K562 (cell line): ENCODE data around the gene BFSP2. TPM values are rescaled to one million over a fixed set of nuclear protein-coding genes. Genes with fewer than 3 reads are reported as not detected.

ENCODE experiments used
- ATAC-seq: fragments of 200-7000 bp; cut with Tn5 transposase; 3 replicates; pipeline ENCODE4 v1.9.1; 2020; ENCODE audit warnings: moderate library complexity
- BruUV-seq: library from RNA; stranded (reverse); fragments of 400-500 nt; replicated peaks from 2 replicates; lab custom pipeline; 2021; lab: Mats Ljungman, UMichigan
- CTCF ChIA-PET: fragments of 300-600 bp; formaldehyde crosslinking; extraction: SDS; loops from one replicate; lab custom pipeline; 2021; ENCODE audit warnings: low intra/inter-chr PET ratio; lab: Yijun Ruan, JAX
- POLR2A ChIA-PET: fragments of 300-600, 350-650 bp; sonication (Branson Sonifier 250); formaldehyde crosslinking; extraction: SDS; loops from one replicate; lab custom pipeline; 2021; ENCODE audit warnings: antibody characterized with exemption, inconsistent platforms; lab: Yijun Ruan, JAX
- DNase-seq, 4 experiments: peaks; one replicate each; pipeline versions ENCODE4 v3.0.0 to v3.0.0-alpha.2; 2011 to 2018; ENCODE audit warnings: low spot score in 3 of 4, mixed read lengths in 3 of 4; ENCODE audit errors: extremely low read depth in 1 of 4
- FAIRE-seq: peaks from 2 replicates; lab custom pipeline; 2011; peaks lifted over from hg19 to GRCh38; lab: Jason Lieb, UNC
- H2AFZ ChIP-seq: 2 replicates; pipeline ENCODE4 v1.6.0; 2011; ENCODE audit warnings: low read depth, low read length, control low read depth, inconsistent platforms
- H3K27ac ChIP-seq: fragments of 200-600 bp; 3 replicates; pipeline ENCODE4 v1.8.0; 2011; ENCODE audit warnings: low read depth, mild to moderate bottlenecking, control low read depth, inconsistent platforms, low read length, moderate library complexity, mixed read lengths; ENCODE audit errors: extremely low read depth
- H3K27me3 ChIP-seq, 2 experiments: fragments of 300-600 bp in 1 of 2; 2 replicates in 1 of 2; 3 replicates in 1 of 2; pipeline versions ENCODE4 v1.6.0 to v1.8.0; 2011; ENCODE audit warnings: inconsistent platforms in 2 of 2, low read length in 2 of 2, mild to moderate bottlenecking in 1 of 2, mixed read lengths in 1 of 2, moderate library complexity in 1 of 2; ENCODE audit not compliant: control insufficient read depth in 2 of 2, insufficient read depth in 2 of 2
- H3K36me3 ChIP-seq: fragments of 300-600 bp; 3 replicates; pipeline ENCODE4 v1.8.0; 2011; ENCODE audit warnings: mild to moderate bottlenecking, low read length, inconsistent platforms; ENCODE audit not compliant: control insufficient read depth, insufficient read depth
- H3K4me1 ChIP-seq, 2 experiments: fragments of 200-600 bp in 1 of 2; replicated peaks in 1 of 2; 2 replicates in 1 of 2; 3 replicates in 1 of 2; pipeline versions ENCODE4 v1.5.1 to v1.8.0; 2011; ENCODE audit warnings: inconsistent platforms in 2 of 2, low read length in 2 of 2, mild to moderate bottlenecking in 1 of 2, mixed read lengths in 1 of 2, moderate library complexity in 1 of 2; ENCODE audit not compliant: control insufficient read depth in 2 of 2, insufficient read depth in 2 of 2
- H3K4me2 ChIP-seq: 2 replicates; pipeline ENCODE4 v1.6.1; 2011; ENCODE audit warnings: low read length, control low read depth, inconsistent platforms, mixed read lengths; ENCODE audit not compliant: insufficient read depth
- H3K4me3 ChIP-seq: fragments of 200-600 bp; sonication (generic), shearing (Covaris generic); 2 replicates; pipeline ENCODE4 v1.5.1; 2016; ENCODE audit warnings: control low read depth, inconsistent platforms
- H3K79me2 ChIP-seq: fragments of 200-600 bp; 3 replicates; pipeline ENCODE4 v1.8.0; 2011; ENCODE audit warnings: low read length, inconsistent platforms; ENCODE audit not compliant: control insufficient read depth, insufficient read depth
- H3K9ac ChIP-seq, 2 experiments: 2 replicates each; pipeline versions ENCODE4 v1.6.0 to v1.6.1; 2011; ENCODE audit warnings: low read depth in 2 of 2, low read length in 2 of 2, control low read depth in 1 of 2, inconsistent platforms in 1 of 2, mild to moderate bottlenecking in 1 of 2, mixed read lengths in 1 of 2; ENCODE audit not compliant: insufficient read depth in 1 of 2
- H3K9me1 ChIP-seq: one replicate; pipeline ENCODE4 v1.6.0; 2011; ENCODE audit warnings: inconsistent platforms, mild to moderate bottlenecking, low read length, moderate library complexity; ENCODE audit not compliant: control insufficient read depth, insufficient read depth
- H3K9me3 ChIP-seq: replicated peaks from 2 replicates; pipeline ENCODE4 v1.5.1; 2011; ENCODE audit warnings: low read depth, low read length, inconsistent platforms; ENCODE audit not compliant: control insufficient read depth, insufficient read depth
- H4K20me1 ChIP-seq: replicated peaks from 2 replicates; pipeline ENCODE4 v1.6.1; 2011; ENCODE audit warnings: low read length, inconsistent platforms, mixed read lengths; ENCODE audit not compliant: control insufficient read depth, insufficient read depth
- BACH1 ChIP-seq: fragments of 200-800 bp; sonication (Bioruptor generic); IDR thresholded peaks from 2 replicates; pipeline ENCODE4 v1.6.1; 2016; ENCODE audit warnings: missing genetic modification characterization, missing compliant biosample characterization
- E2F1 ChIP-seq: sonication (generic); formaldehyde crosslinking; IDR thresholded peaks from 2 replicates; pipeline ENCODE4 v1.8.1; 2023; ENCODE audit warnings: mild to moderate bottlenecking, missing genetic modification reagents, moderate library complexity
- HNRNPH1 ChIP-seq: fragments of 200-400 bp; formaldehyde crosslinking; optimal IDR thresholded peaks from 2 replicates; pipeline ENCODE3; 2017; ENCODE audit warnings: low read depth, mild to moderate bottlenecking, low read length, moderate library complexity
- KDM5B ChIP-seq: fragments of 200-600 bp; sonication (generic); IDR thresholded peaks from 2 replicates; pipeline ENCODE4 v1.6.1; 2012; ENCODE audit warnings: low read depth, mild to moderate bottlenecking, moderate library complexity, low read length, control low read depth, inconsistent platforms; ENCODE audit not compliant: insufficient replicate concordance
- KLF10 ChIP-seq: fragments of 250-450 bp; sonication (Bioruptor Pico); IDR thresholded peaks from 2 replicates; pipeline ENCODE4 v1.6.1; 2021; ENCODE audit warnings: matching md5 sums
- KLF13 ChIP-seq: fragments of 450-650 bp; IDR thresholded peaks from 2 replicates; pipeline ENCODE4 v1.6.1; 2016; ENCODE audit warnings: missing genetic modification characterization, low read depth, mild to moderate bottlenecking, missing compliant biosample characterization, moderate library complexity, borderline replicate concordance
- MTA1 ChIP-seq: fragments of 450-650 bp; IDR thresholded peaks from 2 replicates; pipeline ENCODE4 v1.6.1; 2017; ENCODE audit warnings: borderline replicate concordance
- OTX1 ChIP-seq: fragments of 450-650 bp; formaldehyde crosslinking; IDR thresholded peaks from 2 replicates; pipeline ENCODE4 v1.4.0; 2022; ENCODE audit warnings: mild to moderate bottlenecking
- TCFL5 ChIP-seq: fragments of 250-450 bp; sonication (Bioruptor Pico); conservative IDR thresholded peaks from 2 replicates; pipeline ENCODE4 v1.6.1; 2021; ENCODE audit warnings: mild to moderate bottlenecking, moderate library complexity, matching md5 sums
- XRCC3 ChIP-seq: fragments of 450-650 bp; IDR thresholded peaks from 2 replicates; pipeline ENCODE4 v1.6.1; 2017; ENCODE audit warnings: mild to moderate bottlenecking, moderate library complexity
- ZBTB1 ChIP-seq: sonication (generic); formaldehyde crosslinking; IDR thresholded peaks from 2 replicates; pipeline ENCODE4 v1.8.1; 2023; ENCODE audit warnings: missing genetic modification reagents, low read depth, mild to moderate bottlenecking, borderline replicate concordance
- ZNF143 ChIP-seq: sonication (generic); formaldehyde crosslinking; IDR thresholded peaks from 2 replicates; pipeline ENCODE4 v1.9.0; 2022; ENCODE audit warnings: mild to moderate bottlenecking, missing genetic modification reagents
- ZNF507 ChIP-seq: conservative IDR thresholded peaks from 2 replicates; pipeline ENCODE4 v1.6.1; 2017; ENCODE audit warnings: missing genetic modification characterization, missing compliant biosample characterization
- ZNF584 ChIP-seq: fragments of 200-800 bp; sonication (Bioruptor generic); IDR thresholded peaks from 2 replicates; pipeline ENCODE4 v1.6.1; 2016; ENCODE audit warnings: low read depth, mild to moderate bottlenecking, missing genetic modification characterization, missing compliant biosample characterization
- ZNF695 ChIP-seq: fragments of 450-650 bp; formaldehyde crosslinking; IDR thresholded peaks from 2 replicates; pipeline ENCODE4 v1.4.0; 2020; ENCODE audit warnings: mild to moderate bottlenecking, moderate library complexity
- WGBS: fragments of 100-300 bp; shearing (Covaris generic); methylation state at CpG from one replicate; pipeline ENCODE4 v1.1.6; 2016; ENCODE audit warnings: low coverage, mixed read lengths; ENCODE audit not compliant: insufficient coverage; ENCODE audit errors: missing lambda C conversion rate; 5-methylcytosine and 5-hydroxymethylcytosine counted together
- in situ Hi-C: fragments of 300-500 bp; cut with MboI; formaldehyde crosslinking; loops from 4 replicates; pipeline ENCODE4 v1.15.0; 2018; ENCODE audit warnings: inconsistent platforms, mixed read lengths
- intact Hi-C: fragments of 100-400 bp; cut with micrococcal nuclease; formaldehyde crosslinking; loops from 2 replicates; pipeline ENCODE4 v1.14.2; 2022
- polyA plus RNA-seq, 8 experiments: library from polyadenylated mRNA; depleted of rRNA in 4 of 8; stranded (reverse) in 5 of 8; unstranded in 3 of 8; fragments of >200 nt; fragmentation: Nextera tagmentation in 2 of 8; fragmentation: Illumina TruSeq in 1 of 8; extraction: Ambion mirVana in 2 of 8; extraction: Trizol in 1 of 8; gene quantifications; 2 replicates each; pipeline versions ENCODE4 v1.2.1 to v1.2.3, GENCODE V29; 2011 to 2014; ENCODE audit warnings: inconsistent platforms in 1 of 8, missing spikeins in 1 of 8
- total RNA-seq, 7 experiments: library from RNA; depleted of rRNA in 6 of 7; stranded (reverse); fragments of >200 nt in 6 of 7; fragmentation: Illumina TruSeq in 2 of 7; extraction: Trizol in 2 of 7; gene quantifications; 2 replicates each; pipeline versions ENCODE4 v1.2.1 to v1.2.3, GENCODE V29; 2011 to 2021; ENCODE audit warnings: low replicate concordance in 1 of 7
- TF ChIP-seq, protein P1 (sequence below), 2 experiments: fragments of 450-650 bp; IDR thresholded peaks; 2 replicates each; pipeline ENCODE4 v1.6.1; 2018; ENCODE audit warnings: mild to moderate bottlenecking in 2 of 2, low read depth in 1 of 2; ENCODE audit not compliant: partially characterized antibody in 2 of 2

BFSP2 gene
- total and polyA plus RNA-seq, 9 of the 15 experiments (the other 6 are each of a cell fraction or from before 2014, with no cell fraction given) = not detected

- in situ Hi-C loops = loop anchor here (25.0 kb wide), 1 partner anchor 360 kb away; the partner anchor contains the start of gene TMEM108
- FAIRE-seq = no peak
- no peaks in the 10 kb centered on the region for H3K79me2 ChIP-seq
- no peaks in the 10 kb centered on the region for H3K9me1 ChIP-seq
- WGBS = 38% methylated on average over 10 of the region's 10 CpGs
- no peaks in the 10 kb centered on the region; a peak in 1 of 5 replicates for H3K4me1 ChIP-seq
- peaks cover 0 to 4% of the 10 kb centered on the region in 2 experiments; a peak in 1 of 5 replicates for H3K27me3 ChIP-seq
- BruUV-seq = no TSS peak
- H3K36me3 ChIP-seq = no peaks in the 10 kb centered on the region
- H3K27ac ChIP-seq = no peak overlapping the region
- no peak for DNase-seq
- H3K9me3 ChIP-seq = no peaks in the 10 kb centered on the region
- no peak overlapping the region for H3K9ac ChIP-seq
- CTCF ChIA-PET = no interaction called here
- intact Hi-C loops = no loop called here
- no peak overlapping the region for H2AFZ ChIP-seq
- POLR2A ChIA-PET = no interaction called here
- H3K4me3 ChIP-seq = no peak overlapping the region
- H4K20me1 ChIP-seq = no peaks in the 10 kb centered on the region
- H3K4me2 ChIP-seq = no peak overlapping the region
- ATAC-seq = no peak
- TF ChIP-seq ZNF584 (CRISPR knock-in tag) (no peak), E2F1 (no peak), OTX1 (CRISPR knock-in tag) (no peak), KDM5B (no peak), MTA1 (no peak), ZNF507 (tag) (no peak), XRCC3 (no peak), TCFL5 (CRISPR knock-in tag) (no peak), KLF13 (tag) (no peak), ZNF695 (CRISPR knock-in tag) (no peak), HNRNPH1 (no peak), ZBTB1 (CRISPR knock-in tag) (no peak), ZNF143 (no peak), BACH1 (no peak), KLF10 (CRISPR knock-in tag) (no peak)
- TF ChIP-seq, protein P1, sequence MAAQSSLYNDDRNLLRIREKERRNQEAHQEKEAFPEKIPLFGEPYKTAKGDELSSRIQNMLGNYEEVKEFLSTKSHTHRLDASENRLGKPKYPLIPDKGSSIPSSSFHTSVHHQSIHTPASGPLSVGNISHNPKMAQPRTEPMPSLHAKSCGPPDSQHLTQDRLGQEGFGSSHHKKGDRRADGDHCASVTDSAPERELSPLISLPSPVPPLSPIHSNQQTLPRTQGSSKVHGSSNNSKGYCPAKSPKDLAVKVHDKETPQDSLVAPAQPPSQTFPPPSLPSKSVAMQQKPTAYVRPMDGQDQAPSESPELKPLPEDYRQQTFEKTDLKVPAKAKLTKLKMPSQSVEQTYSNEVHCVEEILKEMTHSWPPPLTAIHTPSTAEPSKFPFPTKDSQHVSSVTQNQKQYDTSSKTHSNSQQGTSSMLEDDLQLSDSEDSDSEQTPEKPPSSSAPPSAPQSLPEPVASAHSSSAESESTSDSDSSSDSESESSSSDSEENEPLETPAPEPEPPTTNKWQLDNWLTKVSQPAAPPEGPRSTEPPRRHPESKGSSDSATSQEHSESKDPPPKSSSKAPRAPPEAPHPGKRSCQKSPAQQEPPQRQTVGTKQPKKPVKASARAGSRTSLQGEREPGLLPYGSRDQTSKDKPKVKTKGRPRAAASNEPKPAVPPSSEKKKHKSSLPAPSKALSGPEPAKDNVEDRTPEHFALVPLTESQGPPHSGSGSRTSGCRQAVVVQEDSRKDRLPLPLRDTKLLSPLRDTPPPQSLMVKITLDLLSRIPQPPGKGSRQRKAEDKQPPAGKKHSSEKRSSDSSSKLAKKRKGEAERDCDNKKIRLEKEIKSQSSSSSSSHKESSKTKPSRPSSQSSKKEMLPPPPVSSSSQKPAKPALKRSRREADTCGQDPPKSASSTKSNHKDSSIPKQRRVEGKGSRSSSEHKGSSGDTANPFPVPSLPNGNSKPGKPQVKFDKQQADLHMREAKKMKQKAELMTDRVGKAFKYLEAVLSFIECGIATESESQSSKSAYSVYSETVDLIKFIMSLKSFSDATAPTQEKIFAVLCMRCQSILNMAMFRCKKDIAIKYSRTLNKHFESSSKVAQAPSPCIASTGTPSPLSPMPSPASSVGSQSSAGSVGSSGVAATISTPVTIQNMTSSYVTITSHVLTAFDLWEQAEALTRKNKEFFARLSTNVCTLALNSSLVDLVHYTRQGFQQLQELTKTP (IDR thresholded peaks at IDR 0.05; ENCODE audit: low read depth in 1 of 2, partially characterized antibody in 2 of 2) = no peak
Measured at GRCh38 chr3:133396906-133397305, 3.0 kb upstream of the BFSP2 start.
